Neutrophil (primary cell): ENCODE data around the gene DCTN2.
"Not testable (repeated sequence)": the region's sequence is repeated elsewhere in the genome, so short reads cannot be mapped to it uniquely, and the experiment has no call there.

Experiments
- H3K27ac ChIP-seq: fragments of 200-600 bp; sonication (generic); 2 replicates; pipeline ENCODE4 v1.5.1; 2016; ENCODE audit warnings: mild to moderate bottlenecking, moderate library complexity
- H3K27me3 ChIP-seq: fragments of 200-600 bp; sonication (generic); 2 replicates; pipeline ENCODE4 v1.6.0; 2016; ENCODE audit warnings: mild to moderate bottlenecking
- H3K36me3 ChIP-seq: fragments of 200-600 bp; sonication (generic); 2 replicates; pipeline ENCODE4 v1.5.1; 2017
- H3K4me1 ChIP-seq, 2 experiments: fragments of 200-600 bp in 1 of 2; sonication (generic) in 1 of 2; 1 replicate in 1 of 2; 2 replicates in 1 of 2; pipeline versions ENCODE4 v1.5.1 to v1.6.1; 2013 to 2016; ENCODE audit warnings: low read depth in 1 of 2, low read length in 1 of 2, mild to moderate bottlenecking in 1 of 2, moderate library complexity in 1 of 2; ENCODE audit not compliant: control insufficient read depth in 1 of 2, insufficient read depth in 1 of 2
- H3K4me3 ChIP-seq, 2 experiments: fragments of 200-600 bp in 1 of 2; sonication (generic) in 1 of 2; 1 replicate in 1 of 2; 2 replicates in 1 of 2; pipeline ENCODE4 v1.5.1; 2013 to 2016; ENCODE audit warnings: low read depth in 1 of 2, low read length in 1 of 2, mild to moderate bottlenecking in 1 of 2, moderate library complexity in 1 of 2
- H3K9me3 ChIP-seq: fragments of 200-600 bp; sonication (generic); 2 replicates; pipeline ENCODE4 v1.5.1; 2016
- TF ChIP-seq, protein P1 (sequence below): fragments of 200-600 bp; sonication (generic); IDR thresholded peaks from 2 replicates; pipeline ENCODE4 v1.5.1; 2016; ENCODE audit warnings: antibody characterized with exemption

Gene DCTN2

GRCh38 chr12:57513266-57513665 is 33.7 kb downstream of the DCTN2 start:
- peaks cover 96% of the 10 kb centered on the region for H3K36me3 ChIP-seq
- no peak overlapping the region for H3K4me3 ChIP-seq
- H3K4me1 ChIP-seq: peaks cover 2 to 3% of the 10 kb centered on the region in 2 experiments
- no peaks in the 10 kb centered on the region for H3K27me3 ChIP-seq
- H3K27ac ChIP-seq: no peak overlapping the region
- H3K9me3 ChIP-seq: no peaks in the 10 kb centered on the region
- TF ChIP-seq, protein P1, sequence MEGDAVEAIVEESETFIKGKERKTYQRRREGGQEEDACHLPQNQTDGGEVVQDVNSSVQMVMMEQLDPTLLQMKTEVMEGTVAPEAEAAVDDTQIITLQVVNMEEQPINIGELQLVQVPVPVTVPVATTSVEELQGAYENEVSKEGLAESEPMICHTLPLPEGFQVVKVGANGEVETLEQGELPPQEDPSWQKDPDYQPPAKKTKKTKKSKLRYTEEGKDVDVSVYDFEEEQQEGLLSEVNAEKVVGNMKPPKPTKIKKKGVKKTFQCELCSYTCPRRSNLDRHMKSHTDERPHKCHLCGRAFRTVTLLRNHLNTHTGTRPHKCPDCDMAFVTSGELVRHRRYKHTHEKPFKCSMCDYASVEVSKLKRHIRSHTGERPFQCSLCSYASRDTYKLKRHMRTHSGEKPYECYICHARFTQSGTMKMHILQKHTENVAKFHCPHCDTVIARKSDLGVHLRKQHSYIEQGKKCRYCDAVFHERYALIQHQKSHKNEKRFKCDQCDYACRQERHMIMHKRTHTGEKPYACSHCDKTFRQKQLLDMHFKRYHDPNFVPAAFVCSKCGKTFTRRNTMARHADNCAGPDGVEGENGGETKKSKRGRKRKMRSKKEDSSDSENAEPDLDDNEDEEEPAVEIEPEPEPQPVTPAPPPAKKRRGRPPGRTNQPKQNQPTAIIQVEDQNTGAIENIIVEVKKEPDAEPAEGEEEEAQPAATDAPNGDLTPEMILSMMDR: no peak

- TF ChIP-seq, protein P1: no peak
- H3K36me3 ChIP-seq: peaks cover 94% of the 10 kb centered on the region
- H3K27me3 ChIP-seq: no peaks in the 10 kb centered on the region
- no peaks in the 10 kb centered on the region for H3K4me1 ChIP-seq
- H3K9me3 ChIP-seq: no peaks in the 10 kb centered on the region
- no peak overlapping the region for H3K4me3 ChIP-seq
- H3K27ac ChIP-seq: no peak overlapping the region
These were observed 34.3 kb downstream of the DCTN2 start for GRCh38 chr12:57512665-57513064.

- TF ChIP-seq, protein P1: no peak
These were observed 35.2 kb downstream of the DCTN2 start for GRCh38 chr12:57511588-57512325.

GRCh38 chr12:57511161-57511560 is 35.8 kb downstream of the DCTN2 start:
- no peak overlapping the region for H3K27ac ChIP-seq
- no peaks in the 10 kb centered on the region for H3K4me1 ChIP-seq
- TF ChIP-seq, protein P1: no peak
- H3K36me3 ChIP-seq: peaks cover 85% of the 10 kb centered on the region
- H3K27me3 ChIP-seq: no peaks in the 10 kb centered on the region
- H3K4me3 ChIP-seq: no peak overlapping the region
- H3K9me3 ChIP-seq: no peaks in the 10 kb centered on the region

More at GRCh38 chr12:57511588-57512325, 35.2 kb downstream of the DCTN2 start:
- no peak overlapping the region for H3K4me3 ChIP-seq
- no peaks in the 10 kb centered on the region for H3K4me1 ChIP-seq
- peaks cover 86% of the 10 kb centered on the region for H3K36me3 ChIP-seq
- H3K9me3 ChIP-seq: no peaks in the 10 kb centered on the region
- H3K27ac ChIP-seq: no peak overlapping the region
- H3K27me3 ChIP-seq: no peaks in the 10 kb centered on the region

DNA sequence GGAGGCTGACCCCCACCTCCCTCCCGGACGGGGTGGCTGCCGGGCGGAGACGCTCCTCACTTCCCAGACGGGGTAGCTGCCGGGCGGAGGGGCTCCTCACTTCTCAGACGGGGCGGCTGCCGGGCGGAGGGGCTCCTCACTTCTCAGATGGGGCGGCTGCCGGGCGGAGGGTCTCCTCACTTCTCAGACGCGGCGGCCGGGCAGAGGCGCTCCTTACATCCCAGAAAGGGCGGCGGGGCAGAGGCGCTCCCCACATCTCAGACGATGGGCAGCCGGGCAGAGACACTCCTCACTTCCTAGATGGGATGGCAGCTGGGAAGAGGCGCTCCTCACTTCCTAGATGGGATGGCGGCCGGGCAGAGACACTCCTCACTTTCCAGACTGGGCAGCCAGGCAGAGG is 39.2 kb downstream of the DCTN2 start:
- not testable (repeated sequence) for H3K27ac ChIP-seq, H3K27me3 ChIP-seq, H3K4me3 ChIP-seq, H3K9me3 ChIP-seq, H3K4me1 ChIP-seq
- peaks cover 85% of the 10 kb centered on the region for H3K36me3 ChIP-seq

DNA sequence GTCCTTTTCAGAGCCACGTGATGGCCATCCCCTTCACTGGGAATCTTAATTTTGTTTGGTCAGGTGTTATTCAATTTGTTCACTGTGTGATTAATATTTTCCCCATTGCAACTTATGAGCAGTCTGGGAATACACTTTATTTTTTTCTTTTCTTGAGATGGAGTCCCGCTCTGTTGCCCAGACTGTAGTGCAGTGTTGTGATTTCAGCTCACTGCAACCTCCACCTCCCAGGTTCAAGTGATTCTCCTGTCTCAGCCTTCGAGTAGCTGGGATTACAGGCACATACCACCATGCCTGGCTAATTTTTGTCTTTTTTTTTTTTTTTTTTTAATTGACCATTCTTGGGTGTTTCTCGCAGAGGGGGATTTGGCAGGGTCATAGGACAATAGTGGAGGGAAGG is 40.5 kb downstream of the DCTN2 start:
- not testable (repeated sequence) for H3K27me3 ChIP-seq, H3K4me3 ChIP-seq, H3K9me3 ChIP-seq, H3K27ac ChIP-seq, H3K4me1 ChIP-seq
- H3K36me3 ChIP-seq: peaks cover 83% of the 10 kb centered on the region

DNA sequence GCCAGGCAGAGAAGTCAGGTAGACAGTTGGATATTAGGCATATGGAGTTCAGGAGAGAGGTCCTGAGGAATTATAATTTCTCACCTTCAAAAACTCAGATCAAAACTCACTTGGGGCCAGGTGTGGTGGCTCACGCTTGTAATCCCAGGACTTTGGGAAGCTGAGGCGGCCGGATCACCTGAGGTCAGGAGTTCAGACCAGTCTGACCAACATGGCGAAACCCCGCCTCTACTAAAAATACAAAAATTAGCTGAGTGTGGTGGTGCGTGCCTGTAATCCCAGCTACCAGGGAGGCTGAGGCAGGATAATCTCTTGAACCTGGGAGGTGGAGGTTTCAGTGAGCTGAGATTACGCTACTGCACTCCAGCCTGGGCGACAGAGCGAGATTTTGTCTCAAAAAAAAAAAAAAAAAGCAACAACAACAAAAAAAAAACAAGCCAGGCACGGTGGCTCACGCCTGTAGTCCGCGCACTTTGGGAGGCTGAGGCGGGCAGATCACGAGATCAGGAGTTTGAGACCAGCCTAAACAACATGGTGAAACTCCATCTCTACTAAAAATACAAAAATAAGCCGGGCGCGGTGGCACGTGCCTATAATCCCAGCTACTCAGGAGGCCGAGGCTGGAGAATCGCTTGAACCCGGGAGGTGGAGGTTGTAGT is 44.6 kb downstream of the DCTN2 start:
- H3K27ac ChIP-seq, H3K9me3 ChIP-seq, H3K27me3 ChIP-seq, H3K4me3 ChIP-seq: not testable (repeated sequence)
- Histone ChIP-seq H3K36me3 (peaks cover 85% of the 10 kb centered on the region), H3K4me1 (peaks cover 16 to 18% of the 10 kb centered on the region in 2 experiments)
